HG02973 (cell line): Measurements from ENCODE around the gene PRDM15.

Experiments
- ATAC-seq: cut with Tn5 transposase; IDR thresholded peaks from one replicate; pipeline ENCODE4 v1.9.1; 2021; ENCODE audit warnings: moderate library complexity; ENCODE audit not compliant: unreplicated experiment

The PRDM15 gene

DNA sequence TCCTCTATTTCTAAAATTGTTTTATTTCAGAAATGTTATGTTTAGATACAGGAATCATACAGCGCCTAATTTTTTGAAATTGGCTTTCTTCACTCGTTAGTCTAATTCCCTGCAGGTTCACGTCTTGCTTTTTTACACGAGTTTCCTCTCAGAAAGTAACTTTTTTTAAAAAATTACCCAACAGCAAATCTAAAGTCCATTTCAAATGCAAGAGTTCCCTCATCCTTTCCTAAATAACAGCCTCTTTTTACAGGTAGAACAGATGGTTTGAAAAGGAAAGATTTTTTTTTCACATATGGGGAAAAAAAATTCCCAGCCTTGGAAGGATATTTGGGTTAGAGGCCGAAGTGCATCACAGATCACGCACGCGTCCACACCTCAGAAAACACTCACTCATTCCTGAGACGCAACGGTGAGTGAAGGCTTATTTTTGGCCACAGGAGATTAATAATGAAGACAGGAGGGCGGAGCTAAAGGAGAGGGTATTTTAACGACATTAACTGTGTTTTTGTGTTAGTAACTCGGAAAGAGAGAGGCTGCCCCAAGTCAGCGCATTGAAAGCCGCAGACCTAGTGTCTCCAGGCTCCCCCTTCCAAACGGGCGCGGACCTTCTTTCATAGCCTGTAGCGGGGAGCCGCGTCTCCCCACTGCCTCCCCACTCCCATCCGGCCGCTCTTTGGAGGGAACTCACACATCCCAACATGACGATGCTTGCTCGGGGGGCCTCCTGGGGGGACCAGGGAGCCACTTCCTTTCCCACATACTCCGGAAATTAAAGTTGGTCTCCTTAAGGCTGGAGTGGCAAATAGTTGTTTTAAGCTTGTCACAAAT is 111.3 kb downstream of the PRDM15 start:
- no peak for ATAC-seq

DNA sequence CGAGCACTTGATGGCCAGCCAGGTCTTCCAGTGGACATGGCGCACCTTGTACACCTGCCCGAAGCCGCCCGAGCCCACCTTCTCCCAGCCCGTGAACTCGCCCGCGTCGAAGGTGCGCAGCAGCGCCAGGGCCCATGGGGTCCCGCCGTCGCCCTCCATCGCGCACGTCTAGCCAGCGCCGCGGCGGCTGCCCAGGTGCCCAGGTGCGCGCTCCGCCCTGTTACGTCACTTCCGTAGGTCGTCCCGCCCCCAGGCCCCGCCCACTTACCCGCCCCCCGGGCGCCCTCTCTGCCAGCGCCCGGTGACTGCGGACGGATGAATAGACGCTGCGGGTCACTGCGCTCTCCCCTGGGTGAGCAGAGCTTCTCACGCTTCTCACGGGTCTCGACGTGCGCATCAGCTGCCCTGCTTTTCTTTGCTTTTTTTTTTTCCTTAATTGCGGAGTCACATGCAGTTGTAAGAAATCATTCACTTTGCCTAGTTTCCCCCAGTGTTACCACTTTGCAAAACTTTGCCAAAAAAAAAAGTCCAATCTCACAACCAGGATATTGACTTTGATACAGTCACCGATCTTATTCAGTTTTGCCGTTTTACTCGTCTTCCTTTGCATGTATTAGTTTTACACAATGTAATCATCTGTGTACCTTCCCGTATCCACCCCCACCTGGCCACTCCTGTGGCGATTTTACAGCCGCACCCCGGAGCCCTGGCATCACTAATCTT is 112.1 kb downstream of the PRDM15 start, which contains the start of gene RIPK4:
TSS of gene RIPK4 (minus strand) at position 170 of the 723 bp plus-strand sequence. CDS start at position 159, 11 bp downstream.
- no peak for ATAC-seq

- ATAC-seq: no peak
Measured at GRCh38 chr21:41765973-41766882, 112.9 kb downstream of the PRDM15 start.

DNA sequence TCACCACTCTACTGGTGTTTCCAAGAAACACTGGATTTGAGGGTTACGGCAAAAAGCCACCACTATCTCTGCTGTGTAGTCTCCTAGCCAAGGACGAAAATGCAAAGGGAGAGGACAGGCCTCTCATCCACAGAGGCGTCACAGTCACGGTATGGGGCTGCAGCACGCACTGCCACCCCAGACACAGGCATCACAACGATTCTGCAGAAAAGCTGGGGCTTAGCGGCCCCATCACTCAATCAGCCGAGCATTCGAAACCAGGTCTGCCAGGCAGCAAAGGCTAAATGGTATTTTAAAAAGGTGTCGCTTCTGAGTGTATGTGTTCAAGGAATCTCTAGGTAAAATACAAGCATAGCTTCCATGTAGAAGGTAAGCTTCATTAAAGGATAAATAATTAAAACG is 113.7 kb downstream of the PRDM15 start:
- ATAC-seq: no peak

DNA sequence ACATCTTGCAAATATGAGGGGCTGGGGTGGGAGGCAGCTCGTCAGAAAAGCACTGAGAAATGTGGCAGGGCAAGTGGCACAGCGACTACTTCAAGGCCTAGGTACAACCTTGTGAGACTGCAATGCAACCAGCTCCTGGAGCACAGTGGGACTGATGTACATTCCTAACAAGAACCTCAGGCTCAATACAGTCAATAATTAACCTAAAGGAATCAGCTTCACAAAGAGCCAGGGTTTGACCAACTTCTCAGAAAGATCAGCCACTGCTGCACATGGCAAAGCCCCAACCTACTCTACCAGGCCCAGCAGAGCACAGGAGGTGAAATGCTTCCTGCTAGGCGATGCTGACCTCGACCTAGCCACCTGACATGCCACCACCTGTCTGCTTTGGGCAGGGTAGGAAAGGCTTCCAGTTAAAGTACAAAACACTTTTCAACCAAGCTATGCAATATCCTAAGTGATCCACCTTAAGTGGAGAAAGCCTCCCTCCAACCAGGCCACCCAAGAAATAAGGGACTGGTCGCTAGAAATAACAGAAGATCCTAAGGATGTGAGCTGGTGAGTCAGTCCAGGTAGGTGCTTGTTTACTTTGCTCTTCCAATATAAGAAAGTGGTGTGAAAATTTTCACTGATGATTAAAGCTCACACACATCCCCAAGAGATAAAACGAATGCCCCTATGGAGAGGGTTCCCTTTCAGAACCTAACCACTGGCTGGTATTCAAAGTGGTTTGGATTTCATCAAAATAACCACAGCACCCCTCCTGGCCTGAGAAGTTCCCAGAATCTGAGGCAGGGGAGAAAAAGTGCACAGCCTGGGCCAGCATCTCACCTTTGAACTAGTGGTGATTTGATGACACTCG is 114.4 kb downstream of the PRDM15 start:
- ATAC-seq: no peak

GRCh38 chr21:41763996-41764395 is 115.1 kb downstream of the PRDM15 start:
- no peak for ATAC-seq

- ATAC-seq: no peak
Measured at GRCh38 chr21:41763398-41763931, 115.7 kb downstream of the PRDM15 start.

DNA sequence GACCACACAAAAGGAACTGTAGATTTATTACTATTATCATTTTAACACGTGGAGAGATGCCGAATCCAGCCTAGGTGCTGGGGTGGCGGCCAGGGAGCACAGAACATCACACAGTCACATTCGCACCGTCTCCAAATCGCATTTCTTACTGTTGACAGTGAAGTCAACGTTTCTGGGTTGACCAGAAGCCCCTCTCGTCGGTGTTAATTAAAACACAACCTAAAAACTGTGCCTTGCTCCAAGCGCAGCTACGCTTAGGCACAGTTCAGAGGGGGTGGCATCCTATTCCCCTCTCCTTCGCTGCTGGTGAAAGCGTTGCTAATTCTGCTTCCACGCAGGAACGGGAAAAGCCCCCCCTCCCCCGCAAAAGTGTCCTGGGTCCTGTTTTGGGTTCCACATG is 116.4 kb downstream of the PRDM15 start:
- ATAC-seq: no peak

DNA sequence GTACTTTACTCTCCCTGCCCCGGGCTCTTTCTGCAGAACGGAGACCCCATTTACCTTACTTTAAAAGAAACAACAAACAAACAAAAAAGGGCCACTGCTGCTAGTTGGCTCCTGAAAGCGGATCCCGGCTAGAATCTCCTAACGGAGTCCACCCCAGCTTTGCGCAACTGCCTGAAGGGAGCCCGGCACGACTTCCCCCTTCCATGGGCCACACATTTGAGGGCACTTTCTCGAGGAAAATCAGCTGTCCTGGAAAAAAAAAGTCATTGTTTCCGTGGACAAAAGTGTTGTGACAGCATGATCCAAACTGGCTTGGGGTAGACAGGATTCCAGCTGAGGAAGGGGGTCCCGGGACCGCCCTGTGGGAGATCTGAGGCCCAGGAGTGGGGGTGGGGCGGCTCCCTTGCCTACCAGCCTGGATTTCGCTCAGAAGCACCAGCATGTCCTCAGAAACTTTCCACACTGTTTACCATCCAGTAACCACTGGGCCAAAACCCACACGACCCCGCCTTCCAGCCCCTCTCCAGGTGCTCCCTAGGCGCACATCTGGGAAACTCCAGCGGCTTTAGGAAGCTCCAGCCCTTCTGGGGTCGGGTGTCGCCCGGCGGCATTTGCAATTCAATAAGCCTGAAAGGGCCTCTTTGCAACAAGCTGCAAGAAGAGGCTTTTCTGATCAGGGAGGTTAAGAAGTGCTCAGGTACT is 117.1 kb downstream of the PRDM15 start:
- ATAC-seq: no peak

GRCh38 chr21:41761211-41761933 is 117.8 kb downstream of the PRDM15 start:
- no peak for ATAC-seq

GRCh38 chr21:41760411-41760810 is 118.7 kb downstream of the PRDM15 start:
- no peak for ATAC-seq

DNA sequence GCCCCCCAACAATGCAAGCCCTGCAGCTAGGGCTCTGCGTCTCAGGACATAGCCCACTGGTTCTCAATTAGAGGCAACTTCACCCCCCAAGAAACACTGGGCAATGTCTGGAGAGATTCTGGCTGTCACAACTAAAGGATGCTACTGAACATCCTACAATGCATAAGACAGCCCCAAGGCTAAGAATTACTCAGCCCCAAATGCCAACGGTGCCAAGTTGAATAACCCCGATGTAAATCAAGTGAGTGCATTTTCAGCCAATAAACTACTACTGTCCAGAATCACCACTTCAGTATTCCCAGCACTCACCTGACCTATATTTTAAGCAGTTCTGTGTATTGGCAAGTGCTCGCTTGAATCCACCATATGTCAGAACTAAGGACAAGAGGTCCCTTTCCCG is 119.2 kb downstream of the PRDM15 start:
- no peak for ATAC-seq

GRCh38 chr21:41759214-41759840 is 119.8 kb downstream of the PRDM15 start:
- ATAC-seq: no peak

GRCh38 chr21:41758550-41758949 is 120.6 kb downstream of the PRDM15 start:
- ATAC-seq: no peak

- no peak for ATAC-seq
Measured at GRCh38 chr21:41755934-41756773, 123.0 kb downstream of the PRDM15 start.

GRCh38 chr21:41755258-41755933 is 123.7 kb downstream of the PRDM15 start:
- no peak for ATAC-seq

GRCh38 chr21:41754479-41754891 is 124.7 kb downstream of the PRDM15 start:
- no peak for ATAC-seq
